MM.1S (cell line): ENCODE results near the gene RAVER1.

Experiments
- DNase-seq: peaks from one replicate; pipeline ENCODE4 v3.0.0-alpha.2; 2015
- H2AFZ ChIP-seq: fragments of 300-600 bp; sonication (generic); 2 replicates; pipeline ENCODE4 v1.6.0; 2016; ENCODE audit warnings: antibody characterized with exemption, low read length
- H3F3A ChIP-seq: fragments of 300-600 bp; sonication (generic); 2 replicates; pipeline ENCODE4 v1.6.1; 2016; ENCODE audit warnings: mild to moderate bottlenecking, antibody characterized with exemption, low read length, moderate library complexity, mixed read lengths; ENCODE audit not compliant: insufficient read depth
- H3K27ac ChIP-seq: fragments of 300-600 bp; sonication (generic); 2 replicates; pipeline ENCODE4 v1.5.1; 2016; ENCODE audit warnings: mild to moderate bottlenecking, low read length
- H3K27me3 ChIP-seq: fragments of 300-600 bp; sonication (generic); replicated peaks from 2 replicates; pipeline ENCODE4 v1.6.0; 2016; ENCODE audit warnings: low read length; ENCODE audit not compliant: insufficient read depth
- H3K36me3 ChIP-seq: fragments of 300-600 bp; sonication (generic); replicated peaks from 2 replicates; pipeline ENCODE4 v1.6.1; 2016; ENCODE audit warnings: mild to moderate bottlenecking, low read length, mixed read lengths; ENCODE audit not compliant: insufficient read depth
- H3K4me1 ChIP-seq: fragments of 300-600 bp; sonication (generic); 2 replicates; pipeline ENCODE4 v1.6.1; 2016; ENCODE audit warnings: low read length, mixed read lengths
- H3K4me2 ChIP-seq: fragments of 300-600 bp; sonication (generic); 2 replicates; pipeline ENCODE4 v1.6.0; 2016; ENCODE audit warnings: low read depth, low read length
- H3K4me3 ChIP-seq: fragments of 300-600 bp; sonication (generic); 2 replicates; pipeline ENCODE4 v1.5.1; 2016; ENCODE audit warnings: low read length, mixed read lengths
- H3K79me2 ChIP-seq: fragments of 300-600 bp; sonication (generic); 2 replicates; pipeline ENCODE4 v1.6.1; 2016; ENCODE audit warnings: mixed run types, low read length, mixed read lengths
- H3K9ac ChIP-seq: fragments of 300-600 bp; sonication (generic); 2 replicates; pipeline ENCODE4 v1.6.1; 2016; ENCODE audit warnings: low read length, mixed read lengths
- H3K9me2 ChIP-seq: fragments of 300-600 bp; sonication (generic); replicated peaks from 2 replicates; pipeline ENCODE4 v1.6.1; 2016; ENCODE audit warnings: mild to moderate bottlenecking, low read length, mixed read lengths; ENCODE audit not compliant: insufficient read depth
- H3K9me3 ChIP-seq: fragments of 300-600 bp; sonication (generic); replicated peaks from 2 replicates; pipeline ENCODE4 v1.6.1; 2016; ENCODE audit warnings: mild to moderate bottlenecking, low read length, mixed read lengths; ENCODE audit not compliant: insufficient read depth
- H4K20me1 ChIP-seq: fragments of 300-600 bp; sonication (generic); 2 replicates; pipeline ENCODE4 v1.6.1; 2016; ENCODE audit warnings: mild to moderate bottlenecking, low read length, moderate library complexity, mixed read lengths; ENCODE audit not compliant: insufficient read depth
- EZH2 ChIP-seq: fragments of 300-600 bp; sonication (generic); optimal IDR thresholded peaks from 2 replicates; pipeline ENCODE3; 2017; ENCODE audit warnings: low read depth, mild to moderate bottlenecking, antibody characterized with exemption, low read length, mixed read lengths
- EZH2phosphoT487 ChIP-seq: fragments of 300-600 bp; sonication (generic); IDR thresholded peaks from 2 replicates; pipeline ENCODE4 v1.6.1; 2018; ENCODE audit warnings: antibody characterized with exemption, low read length
- TF ChIP-seq, protein P1 (sequence below): fragments of 300-600 bp; sonication (generic); IDR thresholded peaks from 2 replicates; pipeline ENCODE4 v1.5.1; 2016; ENCODE audit warnings: antibody characterized with exemption, low read length, mixed read lengths

RAVER1 gene

GRCh38 chr19:10277795-10278589 lies 55.3 kb downstream of the RAVER1 start:
- no peak overlapping the region for H3K27ac ChIP-seq
- H3K27me3 ChIP-seq, result no peaks in the 10 kb centered on the region
- no peaks in the 10 kb centered on the region for H3K4me1 ChIP-seq
- no peaks in the 10 kb centered on the region for H3K9me2 ChIP-seq
- no peaks in the 10 kb centered on the region for H3K36me3 ChIP-seq
- H3K4me2 ChIP-seq, result no peak overlapping the region
- H2AFZ ChIP-seq, result no peak overlapping the region
- H4K20me1 ChIP-seq, result no peaks in the 10 kb centered on the region
- no peak for DNase-seq
- no peak overlapping the region for H3K4me3 ChIP-seq
- H3K79me2 ChIP-seq, result peaks cover under 1% of the 10 kb centered on the region; the same call in 1 of the 2 replicates
- no peaks in the 10 kb centered on the region for H3K9me3 ChIP-seq
- no peaks in the 10 kb centered on the region; the same call in 1 of the 2 replicates for H3F3A ChIP-seq
- H3K9ac ChIP-seq, result no peak overlapping the region
- TF ChIP-seq EZH2phosphoT487, result no peak

- Histone ChIP-seq H3K27me3 (no peaks in the 10 kb centered on the region), H2AFZ (no peak overlapping the region), H3K4me2 (no peak overlapping the region), H3K9ac (no peak overlapping the region), H3K9me2 (no peaks in the 10 kb centered on the region), H4K20me1 (no peaks in the 10 kb centered on the region), H3F3A (no peaks in the 10 kb centered on the region), H3K4me1 (0 out of 2 replicates have a peak, but pooled peaks cover 13% of the 10 kb centered on the region), H3K4me3 (no peak overlapping the region), H3K79me2 (peaks cover 8% of the 10 kb centered on the region; the same call in 1 of the 2 replicates), H3K9me3 (no peaks in the 10 kb centered on the region), H3K27ac (no peak overlapping the region), H3K36me3 (no peaks in the 10 kb centered on the region)
- TF ChIP-seq EZH2 (no peak), EZH2phosphoT487 (no peak)
- TF ChIP-seq, protein P1, sequence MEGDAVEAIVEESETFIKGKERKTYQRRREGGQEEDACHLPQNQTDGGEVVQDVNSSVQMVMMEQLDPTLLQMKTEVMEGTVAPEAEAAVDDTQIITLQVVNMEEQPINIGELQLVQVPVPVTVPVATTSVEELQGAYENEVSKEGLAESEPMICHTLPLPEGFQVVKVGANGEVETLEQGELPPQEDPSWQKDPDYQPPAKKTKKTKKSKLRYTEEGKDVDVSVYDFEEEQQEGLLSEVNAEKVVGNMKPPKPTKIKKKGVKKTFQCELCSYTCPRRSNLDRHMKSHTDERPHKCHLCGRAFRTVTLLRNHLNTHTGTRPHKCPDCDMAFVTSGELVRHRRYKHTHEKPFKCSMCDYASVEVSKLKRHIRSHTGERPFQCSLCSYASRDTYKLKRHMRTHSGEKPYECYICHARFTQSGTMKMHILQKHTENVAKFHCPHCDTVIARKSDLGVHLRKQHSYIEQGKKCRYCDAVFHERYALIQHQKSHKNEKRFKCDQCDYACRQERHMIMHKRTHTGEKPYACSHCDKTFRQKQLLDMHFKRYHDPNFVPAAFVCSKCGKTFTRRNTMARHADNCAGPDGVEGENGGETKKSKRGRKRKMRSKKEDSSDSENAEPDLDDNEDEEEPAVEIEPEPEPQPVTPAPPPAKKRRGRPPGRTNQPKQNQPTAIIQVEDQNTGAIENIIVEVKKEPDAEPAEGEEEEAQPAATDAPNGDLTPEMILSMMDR, result no peak
- DNase-seq, result no peak
These were observed 58.7 kb downstream of the RAVER1 start for GRCh38 chr19:10274589-10274988.

- H3K27ac ChIP-seq, result peak overlapping the region; percentile 46; the same call in 1 of the 2 replicates
These were observed 61.7 kb downstream of the RAVER1 start for GRCh38 chr19:10271543-10272086.

More at GRCh38 chr19:10271543-10272086, 61.7 kb downstream of the RAVER1 start:
- Histone ChIP-seq H3K9ac (peak overlapping the region; percentile 36; the same call in 1 of the 2 replicates), H3K9me2 (no peaks in the 10 kb centered on the region), H2AFZ (0 out of 2 replicates have a peak overlapping the region, but pooled peaks have one; percentile 81), H3F3A (no peaks in the 10 kb centered on the region), H3K9me3 (no peaks in the 10 kb centered on the region), H3K79me2 (peaks cover 8% of the 10 kb centered on the region; the same call in 1 of the 2 replicates), H3K4me2 (peak overlapping the region; percentile 98), H3K27me3 (no peaks in the 10 kb centered on the region), H4K20me1 (no peaks in the 10 kb centered on the region), H3K36me3 (no peaks in the 10 kb centered on the region), H3K4me3 (peak overlapping the region; percentile 57), H3K4me1 (0 out of 2 replicates have a peak, but pooled peaks cover 13% of the 10 kb centered on the region)
- TF ChIP-seq EZH2phosphoT487 (no peak), EZH2 (no peak)
- TF ChIP-seq, protein P1, result no peak
- DNase-seq, result no peak
